Measurements from ENCODE around the gene NDUFAF2.
"Not testable (repeated sequence)": the region's sequence is repeated elsewhere in the genome, so short reads cannot be mapped to it uniquely, and the experiment has no call there.

Gene NDUFAF2

DNA sequence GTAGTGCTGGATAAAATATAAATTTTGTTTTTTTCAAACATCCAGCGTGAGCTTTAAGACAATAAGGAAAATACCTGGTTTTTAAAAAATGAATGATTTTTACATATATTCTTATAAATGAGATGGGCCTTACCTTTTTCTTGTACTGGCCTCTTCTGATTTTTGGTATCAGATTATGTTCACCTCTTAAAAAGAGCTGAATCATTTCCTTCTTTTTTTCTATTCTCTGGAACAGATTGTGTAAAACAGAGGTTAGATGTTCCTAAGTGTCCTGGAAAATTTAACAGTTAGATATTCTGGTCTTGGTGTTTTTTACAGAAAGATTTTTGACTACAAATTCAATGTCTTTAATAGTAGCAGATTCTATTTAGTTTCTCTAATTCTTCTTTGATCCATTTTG lies 74.6 kb downstream of the NDUFAF2 start:
- DNase-seq (ENCODE audit: low read depth): peak; percentile 23
- TF ChIP-seq, protein P1, sequence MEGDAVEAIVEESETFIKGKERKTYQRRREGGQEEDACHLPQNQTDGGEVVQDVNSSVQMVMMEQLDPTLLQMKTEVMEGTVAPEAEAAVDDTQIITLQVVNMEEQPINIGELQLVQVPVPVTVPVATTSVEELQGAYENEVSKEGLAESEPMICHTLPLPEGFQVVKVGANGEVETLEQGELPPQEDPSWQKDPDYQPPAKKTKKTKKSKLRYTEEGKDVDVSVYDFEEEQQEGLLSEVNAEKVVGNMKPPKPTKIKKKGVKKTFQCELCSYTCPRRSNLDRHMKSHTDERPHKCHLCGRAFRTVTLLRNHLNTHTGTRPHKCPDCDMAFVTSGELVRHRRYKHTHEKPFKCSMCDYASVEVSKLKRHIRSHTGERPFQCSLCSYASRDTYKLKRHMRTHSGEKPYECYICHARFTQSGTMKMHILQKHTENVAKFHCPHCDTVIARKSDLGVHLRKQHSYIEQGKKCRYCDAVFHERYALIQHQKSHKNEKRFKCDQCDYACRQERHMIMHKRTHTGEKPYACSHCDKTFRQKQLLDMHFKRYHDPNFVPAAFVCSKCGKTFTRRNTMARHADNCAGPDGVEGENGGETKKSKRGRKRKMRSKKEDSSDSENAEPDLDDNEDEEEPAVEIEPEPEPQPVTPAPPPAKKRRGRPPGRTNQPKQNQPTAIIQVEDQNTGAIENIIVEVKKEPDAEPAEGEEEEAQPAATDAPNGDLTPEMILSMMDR (conservative IDR thresholded peaks at IDR 0.05; ENCODE audit: low read depth, low read length): no peak
- no peak overlapping the region for H3K4me3 ChIP-seq (ENCODE audit: low read depth, low read length)

DNA sequence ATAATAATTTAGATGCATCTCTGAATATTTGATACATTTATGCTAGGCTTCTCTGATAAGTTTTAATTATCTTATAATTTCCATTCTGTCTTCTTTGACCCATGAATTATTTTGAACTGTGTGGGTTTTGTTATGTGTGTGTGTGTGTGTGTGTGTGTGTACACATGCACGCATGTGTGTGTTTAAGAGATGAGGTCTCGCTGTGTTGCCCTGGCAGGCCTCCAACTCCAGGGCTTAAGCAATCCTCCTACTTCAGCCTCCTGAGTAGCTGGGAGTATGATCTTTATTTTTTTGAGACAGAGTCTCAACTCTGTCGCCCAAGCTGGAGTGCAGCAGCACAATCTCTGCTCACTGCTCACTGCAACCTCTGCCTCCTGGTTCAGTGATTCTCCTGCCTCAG lies 75.4 kb downstream of the NDUFAF2 start:
- peak; percentile 88 for DNase-seq (ENCODE audit: low read depth)
- no peak overlapping the region for H3K4me3 ChIP-seq (ENCODE audit: low read depth, low read length)
- TF ChIP-seq, protein P1 (conservative IDR thresholded peaks at IDR 0.05; ENCODE audit: low read depth, low read length): no peak

DNA sequence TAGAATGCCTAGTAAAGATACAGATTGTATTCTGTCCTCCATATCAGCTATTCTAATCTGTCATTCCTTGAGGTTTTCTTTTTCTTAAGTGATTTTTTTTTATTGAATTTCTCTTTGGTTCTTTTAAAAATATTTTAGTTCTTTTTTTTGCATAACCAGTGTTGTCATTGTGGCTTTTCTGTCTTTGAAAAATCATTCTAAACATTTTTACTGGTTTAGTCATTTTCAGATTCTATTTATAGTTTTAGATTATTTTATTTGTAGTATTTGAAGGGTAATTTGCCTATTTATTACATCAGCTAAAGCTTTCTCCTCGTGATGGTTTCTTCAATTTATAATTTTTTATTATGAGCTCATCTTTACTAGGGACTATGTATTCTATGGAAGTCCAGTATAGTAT lies 78.1 kb downstream of the NDUFAF2 start:
- peak; percentile 69 for DNase-seq (ENCODE audit: low read depth)
- TF ChIP-seq, protein P1 (conservative IDR thresholded peaks at IDR 0.05; ENCODE audit: low read depth, low read length): no peak
- no peak overlapping the region for H3K4me3 ChIP-seq (ENCODE audit: low read depth, low read length)

DNA sequence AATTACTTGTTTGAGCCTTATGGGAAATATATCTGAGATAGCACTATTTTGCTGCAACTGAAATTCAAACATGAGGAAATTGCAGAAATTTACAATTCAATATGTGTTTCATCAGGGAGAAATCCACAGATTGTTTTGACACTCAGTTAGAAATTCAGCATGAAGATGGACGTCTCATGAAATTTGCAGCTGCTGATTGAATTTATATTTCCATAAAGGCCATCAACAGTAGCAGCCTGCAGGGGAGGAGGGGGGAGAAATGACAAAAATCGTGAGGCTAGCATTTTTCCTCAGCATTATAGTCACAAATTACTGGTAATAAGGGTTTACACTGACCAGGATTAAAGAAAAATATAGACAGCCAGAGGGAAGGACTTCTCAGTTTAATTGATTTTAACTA lies 81.0 kb downstream of the NDUFAF2 start:
- TF ChIP-seq, protein P1 (conservative IDR thresholded peaks at IDR 0.05; ENCODE audit: low read depth, low read length): no peak
- DNase-seq (ENCODE audit: low read depth): no peak

DNA sequence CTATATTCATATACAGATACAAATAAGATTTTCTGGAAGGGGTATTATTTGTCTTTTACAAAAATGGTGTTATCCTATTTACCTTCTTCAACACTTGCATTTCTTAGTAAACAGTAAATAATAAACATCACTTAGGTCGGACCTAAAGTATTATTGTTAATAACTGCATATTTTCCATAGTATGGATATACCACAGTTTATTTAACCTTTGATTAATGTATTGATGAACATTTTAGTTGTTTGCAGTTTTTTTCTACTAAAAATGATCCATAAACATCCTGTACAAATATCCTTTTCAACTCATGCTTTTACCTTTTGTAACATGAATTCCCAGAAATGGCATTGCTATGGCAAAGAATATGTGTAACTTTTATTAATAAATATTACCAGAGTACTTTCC lies 83.4 kb downstream of the NDUFAF2 start:
- H3K4me3 ChIP-seq (ENCODE audit: low read depth, low read length): no peak overlapping the region
- TF ChIP-seq, protein P1 (conservative IDR thresholded peaks at IDR 0.05; ENCODE audit: low read depth, low read length): no peak
- no peak for DNase-seq (ENCODE audit: low read depth)

More for the DNA sequence above, 81.0 kb downstream of the NDUFAF2 start:
- H3K4me3 ChIP-seq (ENCODE audit: low read depth, low read length): no peak overlapping the region

DNA sequence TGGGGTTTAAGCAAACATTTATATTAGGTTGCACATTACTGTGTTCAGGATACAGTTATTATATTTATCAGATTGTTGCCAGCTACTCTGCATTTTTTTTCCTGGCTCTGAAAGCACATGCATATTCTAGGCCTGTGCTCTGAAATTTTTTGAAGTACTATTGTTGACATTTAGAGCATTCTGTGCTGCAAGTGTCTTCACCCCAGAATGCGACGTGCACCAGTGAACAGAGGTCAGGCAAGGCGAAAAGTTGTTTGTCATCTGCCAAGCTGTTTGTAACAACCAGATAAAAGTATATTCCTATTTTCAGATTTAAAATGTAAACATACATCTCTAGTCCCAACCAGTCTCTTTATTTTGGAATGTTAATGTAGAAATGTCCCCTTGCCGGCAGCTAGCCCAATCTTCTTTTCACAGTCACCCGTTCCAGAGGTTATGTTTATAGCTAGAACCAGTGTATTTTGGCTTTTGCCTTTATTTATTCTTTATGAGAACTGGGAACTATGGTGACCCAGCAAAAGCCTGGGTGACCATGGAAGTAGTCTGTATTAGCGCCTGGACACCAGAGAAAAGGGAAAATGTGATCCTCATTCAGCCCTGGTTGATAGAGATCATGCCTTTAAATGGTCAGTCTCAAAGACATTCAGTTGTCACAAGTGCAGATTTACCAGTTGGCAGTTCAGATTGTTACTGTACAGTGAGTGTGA lies 84.6 kb downstream of the NDUFAF2 start:
- H3K4me3 ChIP-seq (ENCODE audit: low read depth, low read length): no peak overlapping the region
- no peak for DNase-seq (ENCODE audit: low read depth)
- TF ChIP-seq, protein P1 (conservative IDR thresholded peaks at IDR 0.05; ENCODE audit: low read depth, low read length): no peak

DNA sequence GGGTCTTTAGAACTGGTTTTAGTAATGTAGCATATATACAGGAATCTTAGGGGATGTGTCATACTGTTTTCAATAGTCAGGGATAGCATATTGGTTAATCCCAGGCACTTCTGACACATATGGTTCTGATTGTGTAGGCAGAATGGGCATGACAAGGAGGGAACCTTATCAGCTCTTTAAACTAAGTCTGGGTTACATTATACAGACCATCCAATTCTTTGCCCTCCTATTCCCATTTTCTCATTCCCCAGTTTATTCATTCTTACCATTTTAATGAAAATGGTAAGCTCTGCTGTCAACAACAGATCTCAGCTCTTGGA lies 85.1 kb downstream of the NDUFAF2 start:
- DNase-seq (ENCODE audit: low read depth): no peak
- TF ChIP-seq, protein P1 (conservative IDR thresholded peaks at IDR 0.05; ENCODE audit: low read depth, low read length): no peak

DNA sequence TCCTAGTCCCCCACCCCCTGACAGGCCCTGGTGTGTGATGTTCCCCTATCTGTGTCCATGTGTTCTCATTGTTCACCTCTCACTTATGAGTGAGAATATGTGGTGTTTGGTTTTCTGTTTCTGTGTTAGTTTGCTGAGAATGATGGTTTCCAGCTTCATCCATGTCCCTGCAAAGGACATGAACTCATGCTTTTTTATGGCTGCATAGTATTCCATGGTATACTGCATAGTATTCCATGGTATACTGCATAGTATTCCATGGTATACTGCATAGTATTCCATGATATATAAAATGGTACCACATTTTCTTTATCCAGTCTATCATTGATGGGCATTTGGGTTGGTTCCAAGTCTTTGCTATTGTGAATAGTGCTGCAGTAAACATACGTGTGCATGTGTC lies 86.3 kb downstream of the NDUFAF2 start:
- DNase-seq (ENCODE audit: low read depth); H3K4me3 ChIP-seq (ENCODE audit: low read depth, low read length): not testable (repeated sequence)

More for the DNA sequence above, 85.1 kb downstream of the NDUFAF2 start:
- H3K4me3 ChIP-seq (ENCODE audit: low read depth, low read length): no peak overlapping the region
